NOMO-1 treated with DMSO at 0.1 percent for 48 hours (cell line): Measurements from ENCODE around the gene ALLC.

Source experiments
- DNase-seq: peaks from one replicate; lab custom pipeline; 2025; ENCODE audit not compliant: unreplicated experiment; lab: John Stamatoyannopoulos, UW

The ALLC gene

GRCh38 chr2:3709225-3709624, 51.2 kb downstream of the ALLC start:
- DNase-seq: no peak

- no peak for DNase-seq
These were observed 54.4 kb downstream of the ALLC start for GRCh38 chr2:3712424-3712823.

GRCh38 chr2:3712831-3713503, 55.0 kb downstream of the ALLC start:
- DNase-seq: no peak

GRCh38 chr2:3718679-3719078, 60.7 kb downstream of the ALLC start:
- DNase-seq: no peak

GRCh38 chr2:3725002-3725401, 67.0 kb downstream of the ALLC start:
- no peak for DNase-seq

GRCh38 chr2:3725458-3726250, 67.7 kb downstream of the ALLC start:
- DNase-seq: no peak

GRCh38 chr2:3726511-3726910, 68.5 kb downstream of the ALLC start:
- no peak for DNase-seq

- DNase-seq: no peak
These were observed 69.5 kb downstream of the ALLC start for GRCh38 chr2:3727397-3728045.

- DNase-seq: peak; percentile 54
These were observed 70.4 kb downstream of the ALLC start for GRCh38 chr2:3728104-3729054.

GRCh38 chr2:3729055-3729448, 71.1 kb downstream of the ALLC start:
- DNase-seq: no peak

GRCh38 chr2:3729786-3730185, 71.8 kb downstream of the ALLC start:
- DNase-seq: no peak

- DNase-seq: no peak
These were observed 72.6 kb downstream of the ALLC start for GRCh38 chr2:3730646-3731045.

- DNase-seq: no peak
These were observed 73.8 kb downstream of the ALLC start for GRCh38 chr2:3731829-3732228.

GRCh38 chr2:3736112-3736511, 78.1 kb downstream of the ALLC start:
- DNase-seq: no peak

GRCh38 chr2:3737128-3737527, 79.1 kb downstream of the ALLC start:
- no peak for DNase-seq

- DNase-seq: no peak
These were observed 80.5 kb downstream of the ALLC start for GRCh38 chr2:3738454-3738853.

GRCh38 chr2:3739313-3739712, 81.3 kb downstream of the ALLC start:
- DNase-seq: no peak

GRCh38 chr2:3741396-3741795, 83.4 kb downstream of the ALLC start:
- DNase-seq: no peak

GRCh38 chr2:3741867-3742602, 84.0 kb downstream of the ALLC start:
- DNase-seq: no peak

GRCh38 chr2:3742743-3743508, 84.9 kb downstream of the ALLC start:
- DNase-seq: no peak
